HCT116 (cell line): Measurements from ENCODE around the gene CNDP2. TPM values are rescaled to one million over a fixed set of nuclear protein-coding genes. Genes with fewer than 3 reads are reported as not detected.

ENCODE experiments used
- ATAC-seq: fragments of 200-7000 bp; cut with Tn5 transposase; 2 replicates; pipeline ENCODE4 v1.9.1; 2020; ENCODE audit warnings: mild to moderate bottlenecking, moderate library complexity
- BruUV-seq: library from RNA; stranded (reverse); fragments of 400-500 nt; replicated peaks from 2 replicates; lab custom pipeline; 2021; lab: Mats Ljungman, UMichigan
- CTCF ChIA-PET: fragments of 300-600 bp; sonication (Branson Sonifier 250); formaldehyde crosslinking; loops from one replicate; lab custom pipeline; 2021; ENCODE audit warnings: antibody characterized with exemption; lab: Charles Lee
- POLR2A ChIA-PET: fragments of 300-600, 350-600 bp; sonication (Branson Sonifier 250); formaldehyde crosslinking; loops from one replicate; lab custom pipeline; 2021; ENCODE audit warnings: antibody characterized with exemption; lab: Charles Lee
- RAD21 ChIA-PET, 2 experiments: fragments of 300-600 bp; sonication (Branson Sonifier 250); formaldehyde crosslinking; loops; one replicate each; lab custom pipeline; 2023; ENCODE audit warnings: low total read pairs in 2 of 2; ENCODE audit not compliant: uncharacterized antibody in 2 of 2, unreplicated experiment in 2 of 2, low non-redundant PET in 1 of 2; lab: Charles Lee
- DNase-seq: peaks from one replicate; pipeline ENCODE4 v3.0.0-alpha.2; 2010; ENCODE audit warnings: low read depth, low spot score
- H2AFZ ChIP-seq: fragments of 200-600 bp; shearing (Covaris generic), sonication (generic); 2 replicates; pipeline ENCODE4 v1.6.1; 2017; ENCODE audit warnings: low read depth, mixed run types, mixed read lengths, antibody characterized with exemption, low read length; ENCODE audit not compliant: poor library complexity, severe bottlenecking
- H3K27ac ChIP-seq: 2 replicates; pipeline ENCODE4 v1.5.1; 2012; ENCODE audit warnings: low read depth, low read length
- H3K27me3 ChIP-seq: fragments of 200-600 bp; sonication (generic); 2 replicates; pipeline ENCODE4 v1.6.1; 2016; ENCODE audit warnings: mixed run types, low read length, mixed read lengths; ENCODE audit not compliant: insufficient read depth
- H3K36me3 ChIP-seq, 2 experiments: fragments of 200-500 bp in 1 of 2; fragments of 200-600 bp in 1 of 2; sonication (Bioruptor generic) in 1 of 2; sonication (generic) in 1 of 2; 2 replicates each; pipeline versions ENCODE4 v1.5.1 to v1.6.1; 2014 to 2016; ENCODE audit warnings: low read length in 2 of 2, inconsistent platforms in 1 of 2, mixed read lengths in 1 of 2, mixed run types in 1 of 2; ENCODE audit not compliant: insufficient read depth in 2 of 2, control insufficient read depth in 1 of 2
- H3K4me1 ChIP-seq, 2 experiments: fragments of 200-600 bp in 1 of 2; sonication (generic) in 1 of 2; 2 replicates each; pipeline versions ENCODE4 v1.5.1 to v1.6.1; 2012 to 2017; ENCODE audit warnings: low read length in 2 of 2, inconsistent platforms in 1 of 2, mild to moderate bottlenecking in 1 of 2, mixed read lengths in 1 of 2, mixed run types in 1 of 2, moderate library complexity in 1 of 2; ENCODE audit not compliant: insufficient read depth in 2 of 2, control insufficient read depth in 1 of 2
- H3K4me2 ChIP-seq: fragments of 200-600 bp; sonication (generic); 2 replicates; pipeline ENCODE4 v1.6.1; 2017; ENCODE audit warnings: mixed run types, low read length, mixed read lengths
- H3K4me3 ChIP-seq, 2 experiments: fragments of 200-600 bp in 1 of 2; sonication (generic) in 1 of 2; replicated peaks in 1 of 2; 2 replicates each; pipeline ENCODE4 v1.5.1; 2011 to 2016; ENCODE audit warnings: low read length in 2 of 2, control low read depth in 1 of 2, low read depth in 1 of 2, mild to moderate bottlenecking in 1 of 2, mixed read lengths in 1 of 2, mixed run types in 1 of 2
- H3K79me2 ChIP-seq: fragments of 200-600 bp; sonication (generic); 2 replicates; pipeline ENCODE4 v1.6.1; 2017; ENCODE audit warnings: mild to moderate bottlenecking, mixed run types, low read length, moderate library complexity, mixed read lengths; ENCODE audit not compliant: insufficient read depth
- H3K9ac ChIP-seq: fragments of 200-600 bp; sonication (generic); 2 replicates; pipeline ENCODE4 v1.6.1; 2016; ENCODE audit warnings: low read length, mixed read lengths
- H3K9me2 ChIP-seq: fragments of 200-600 bp; sonication (generic), shearing (Covaris generic); 2 replicates; pipeline ENCODE4 v1.6.1; 2017; ENCODE audit warnings: mixed run types, mild to moderate bottlenecking, moderate library complexity; ENCODE audit not compliant: insufficient read depth
- H3K9me3 ChIP-seq, 2 experiments: fragments of 200-500 bp in 1 of 2; fragments of 200-600 bp in 1 of 2; sonication (Bioruptor generic) in 1 of 2; sonication (generic) in 1 of 2; 2 replicates each; pipeline ENCODE4 v1.6.1; 2014 to 2017; ENCODE audit warnings: low read length in 2 of 2, mixed read lengths in 2 of 2, inconsistent platforms in 1 of 2, low read depth in 1 of 2, mild to moderate bottlenecking in 1 of 2, mixed run types in 1 of 2, moderate library complexity in 1 of 2; ENCODE audit not compliant: control insufficient read depth in 1 of 2, insufficient read depth in 1 of 2
- H4K20me1 ChIP-seq: fragments of 200-600 bp; sonication (generic), shearing (Covaris generic); 2 replicates; pipeline ENCODE4 v1.6.1; 2017; ENCODE audit warnings: mixed run types, mild to moderate bottlenecking, moderate library complexity; ENCODE audit not compliant: insufficient read depth
- ATF3 ChIP-seq: IDR thresholded peaks from 2 replicates; pipeline ENCODE4 v1.6.1; 2012
- CEBPB ChIP-seq: IDR thresholded peaks from 2 replicates; pipeline ENCODE4 v1.6.1; 2012; ENCODE audit warnings: low read depth
- CTCF ChIP-seq, 3 experiments: fragments of 200-600 bp in 1 of 3; sonication (generic) in 1 of 3; IDR thresholded peaks in 2 of 3; conservative IDR thresholded peaks in 1 of 3; 2 replicates each; pipeline ENCODE4 v1.5.1; 2012 to 2017; ENCODE audit warnings: low read depth in 2 of 3, low read length in 2 of 3, antibody characterized with exemption in 1 of 3, borderline replicate concordance in 1 of 3, control low read depth in 1 of 3, mild to moderate bottlenecking in 1 of 3, mixed read lengths in 1 of 3, mixed run types in 1 of 3, moderate library complexity in 1 of 3; ENCODE audit not compliant: insufficient read depth in 1 of 3
- EGR1 ChIP-seq: IDR thresholded peaks from 2 replicates; pipeline ENCODE4 v1.6.1; 2012; ENCODE audit warnings: low read depth
- ELF1 ChIP-seq: IDR thresholded peaks from 2 replicates; pipeline ENCODE4 v1.6.1; 2012; ENCODE audit warnings: low read depth, borderline replicate concordance
- FOSL1 ChIP-seq: IDR thresholded peaks from 2 replicates; pipeline ENCODE4 v1.6.1; 2012; ENCODE audit warnings: low read depth
- JUND ChIP-seq: IDR thresholded peaks from 2 replicates; pipeline ENCODE4 v1.6.1; 2012
- POLR2AphosphoS5 ChIP-seq: IDR thresholded peaks from 2 replicates; pipeline ENCODE4 v1.6.1; 2011; ENCODE audit warnings: mild to moderate bottlenecking, low read depth, low read length, moderate library complexity
- SP1 ChIP-seq: IDR thresholded peaks from 2 replicates; pipeline ENCODE4 v1.6.1; 2012; ENCODE audit warnings: low read depth
- YY1 ChIP-seq: IDR thresholded peaks from 2 replicates; pipeline ENCODE4 v1.6.1; 2011; ENCODE audit warnings: low read length, low read depth, moderate library complexity, mild to moderate bottlenecking; ENCODE audit not compliant: insufficient replicate concordance; ENCODE audit errors: extremely low read depth
- ZFX ChIP-seq: fragments of 450-650 bp; IDR thresholded peaks from 2 replicates; pipeline ENCODE4 v1.6.1; 2017
- ZNF274 ChIP-seq: fragments of 200-500 bp; sonication (Bioruptor generic); IDR thresholded peaks from 2 replicates; pipeline ENCODE4 v1.6.1; 2014; ENCODE audit warnings: mild to moderate bottlenecking, low read depth, low read length, inconsistent platforms
- intact Hi-C: fragments of 100-400 bp; cut with micrococcal nuclease; formaldehyde crosslinking; loops from 2 replicates; pipeline ENCODE4 v1.10.0; 2022
- total RNA-seq: library from RNA; stranded (reverse); gene quantifications from one replicate; pipeline ENCODE4 v1.2.1, GENCODE V29; 2021; ENCODE audit not compliant: unreplicated experiment
- TF ChIP-seq, protein P1 (sequence below): IDR thresholded peaks from 2 replicates; pipeline ENCODE4 v1.6.1; 2012; ENCODE audit warnings: low read depth
- TF ChIP-seq, protein P2 (sequence below): IDR thresholded peaks from 2 replicates; pipeline ENCODE4 v1.6.1; 2011; ENCODE audit warnings: mild to moderate bottlenecking, low read length, moderate library complexity; ENCODE audit not compliant: insufficient replicate concordance; ENCODE audit errors: extremely low read depth

CNDP2 gene
- total RNA-seq, 1 experiment from 2014 or later, result 112 TPM

DNA sequence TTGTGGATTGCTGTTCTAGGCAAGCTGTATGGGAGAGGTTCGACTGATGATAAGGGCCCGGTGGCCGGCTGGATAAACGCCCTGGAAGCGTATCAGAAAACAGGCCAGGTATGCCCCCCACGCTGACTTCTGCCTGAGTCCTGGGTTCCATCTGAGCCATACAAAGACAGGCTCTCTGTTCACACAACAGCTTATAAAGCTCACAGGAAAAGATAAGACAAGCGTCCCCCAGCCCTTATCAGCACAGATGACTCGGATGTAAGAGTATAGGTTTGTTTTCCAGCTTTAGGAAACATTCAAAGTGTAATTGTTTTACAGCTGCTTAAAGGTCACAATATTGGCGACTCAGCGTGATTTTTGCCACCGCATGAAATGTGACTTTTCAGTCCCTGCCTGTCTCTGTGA, 12.7 kb downstream of the CNDP2 start:
- H3K4me3 ChIP-seq, result no peak overlapping the region
- no peak for ATAC-seq
- intact Hi-C loops, result no loop called here

More for the DNA sequence above, 12.7 kb downstream of the CNDP2 start:
- Histone ChIP-seq H3K9me2 (no peaks in the 10 kb centered on the region), H3K27ac (no peak overlapping the region), H3K9ac (no peak overlapping the region), H3K4me1 (no peaks in the 10 kb centered on the region), H3K4me2 (no peak overlapping the region), H3K36me3 (peaks cover 18 to 22% of the 10 kb centered on the region in 2 experiments; a peak in 3 of 4 replicates), H3K79me2 (no peaks in the 10 kb centered on the region), H3K27me3 (no peaks in the 10 kb centered on the region), H3K9me3 (no peaks in the 10 kb centered on the region), H4K20me1 (no peaks in the 10 kb centered on the region), H2AFZ (no peak overlapping the region)
- CTCF ChIA-PET, result no interaction called here
- TF ChIP-seq CEBPB (no peak), ZFX (no peak), JUND (no peak), ATF3 (no peak), POLR2AphosphoS5 (no peak), ELF1 (no peak), CTCF (IDR thresholded peaks at IDR 0.05 in 2 of 3, conservative IDR thresholded peaks at IDR 0.05 in 1 of 3; ENCODE audit: borderline replicate concordance in 1 of 3, insufficient read depth in 1 of 3, low read depth in 2 of 3, low read length in 2 of 3) (no peak), FOSL1 (no peak), EGR1 (no peak), YY1 (no peak), ZNF274 (no peak), SP1 (no peak)
- TF ChIP-seq, protein P1, sequence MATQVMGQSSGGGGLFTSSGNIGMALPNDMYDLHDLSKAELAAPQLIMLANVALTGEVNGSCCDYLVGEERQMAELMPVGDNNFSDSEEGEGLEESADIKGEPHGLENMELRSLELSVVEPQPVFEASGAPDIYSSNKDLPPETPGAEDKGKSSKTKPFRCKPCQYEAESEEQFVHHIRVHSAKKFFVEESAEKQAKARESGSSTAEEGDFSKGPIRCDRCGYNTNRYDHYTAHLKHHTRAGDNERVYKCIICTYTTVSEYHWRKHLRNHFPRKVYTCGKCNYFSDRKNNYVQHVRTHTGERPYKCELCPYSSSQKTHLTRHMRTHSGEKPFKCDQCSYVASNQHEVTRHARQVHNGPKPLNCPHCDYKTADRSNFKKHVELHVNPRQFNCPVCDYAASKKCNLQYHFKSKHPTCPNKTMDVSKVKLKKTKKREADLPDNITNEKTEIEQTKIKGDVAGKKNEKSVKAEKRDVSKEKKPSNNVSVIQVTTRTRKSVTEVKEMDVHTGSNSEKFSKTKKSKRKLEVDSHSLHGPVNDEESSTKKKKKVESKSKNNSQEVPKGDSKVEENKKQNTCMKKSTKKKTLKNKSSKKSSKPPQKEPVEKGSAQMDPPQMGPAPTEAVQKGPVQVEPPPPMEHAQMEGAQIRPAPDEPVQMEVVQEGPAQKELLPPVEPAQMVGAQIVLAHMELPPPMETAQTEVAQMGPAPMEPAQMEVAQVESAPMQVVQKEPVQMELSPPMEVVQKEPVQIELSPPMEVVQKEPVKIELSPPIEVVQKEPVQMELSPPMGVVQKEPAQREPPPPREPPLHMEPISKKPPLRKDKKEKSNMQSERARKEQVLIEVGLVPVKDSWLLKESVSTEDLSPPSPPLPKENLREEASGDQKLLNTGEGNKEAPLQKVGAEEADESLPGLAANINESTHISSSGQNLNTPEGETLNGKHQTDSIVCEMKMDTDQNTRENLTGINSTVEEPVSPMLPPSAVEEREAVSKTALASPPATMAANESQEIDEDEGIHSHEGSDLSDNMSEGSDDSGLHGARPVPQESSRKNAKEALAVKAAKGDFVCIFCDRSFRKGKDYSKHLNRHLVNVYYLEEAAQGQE, result no peak
- TF ChIP-seq, protein P2, sequence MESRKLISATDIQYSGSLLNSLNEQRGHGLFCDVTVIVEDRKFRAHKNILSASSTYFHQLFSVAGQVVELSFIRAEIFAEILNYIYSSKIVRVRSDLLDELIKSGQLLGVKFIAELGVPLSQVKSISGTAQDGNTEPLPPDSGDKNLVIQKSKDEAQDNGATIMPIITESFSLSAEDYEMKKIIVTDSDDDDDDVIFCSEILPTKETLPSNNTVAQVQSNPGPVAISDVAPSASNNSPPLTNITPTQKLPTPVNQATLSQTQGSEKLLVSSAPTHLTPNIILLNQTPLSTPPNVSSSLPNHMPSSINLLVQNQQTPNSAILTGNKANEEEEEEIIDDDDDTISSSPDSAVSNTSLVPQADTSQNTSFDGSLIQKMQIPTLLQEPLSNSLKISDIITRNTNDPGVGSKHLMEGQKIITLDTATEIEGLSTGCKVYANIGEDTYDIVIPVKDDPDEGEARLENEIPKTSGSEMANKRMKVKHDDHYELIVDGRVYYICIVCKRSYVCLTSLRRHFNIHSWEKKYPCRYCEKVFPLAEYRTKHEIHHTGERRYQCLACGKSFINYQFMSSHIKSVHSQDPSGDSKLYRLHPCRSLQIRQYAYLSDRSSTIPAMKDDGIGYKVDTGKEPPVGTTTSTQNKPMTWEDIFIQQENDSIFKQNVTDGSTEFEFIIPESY, result no peak
- no TSS peak for BruUV-seq
- RAD21 ChIA-PET, result no interaction called here
- POLR2A ChIA-PET, result no interaction called here
- DNase-seq, result no peak
